Neural cell (in vitro differentiated cells): Measurements from ENCODE around the gene MYRF. TPM values are rescaled to one million over a fixed set of nuclear protein-coding genes. Genes with fewer than 3 reads are reported as not detected.

Experiments used
- H2AFZ ChIP-seq: fragments of 200-600, 300-800 bp; sonication (generic), shearing (Covaris generic); 2 replicates; pipeline ENCODE4 v1.6.0; 2014; ENCODE audit warnings: low read depth, mild to moderate bottlenecking, antibody characterized with exemption, low read length, moderate library complexity
- H3F3A ChIP-seq: fragments of 200-600 bp; shearing (Covaris generic); 2 replicates; pipeline ENCODE4 v1.6.1; 2016; ENCODE audit warnings: mild to moderate bottlenecking, moderate library complexity, mixed read lengths, antibody characterized with exemption, low read length; ENCODE audit not compliant: insufficient read depth, poor library complexity, severe bottlenecking
- H3K27ac ChIP-seq: fragments of 200-600, 300-800 bp; sonication (generic), shearing (Covaris generic); 2 replicates; pipeline ENCODE4 v1.5.1; 2014; ENCODE audit warnings: mild to moderate bottlenecking, low read length, moderate library complexity
- H3K27me3 ChIP-seq: fragments of 300-800, 200-600 bp; sonication (generic), shearing (Covaris generic); 2 replicates; pipeline ENCODE4 v1.6.0; 2014; ENCODE audit warnings: mild to moderate bottlenecking, low read depth, low read length, moderate library complexity; ENCODE audit not compliant: insufficient read depth
- H3K36me3 ChIP-seq: fragments of 300-800, 200-600 bp; sonication (generic), shearing (Covaris generic); 2 replicates; pipeline ENCODE4 v1.5.1; 2014; ENCODE audit warnings: mild to moderate bottlenecking, antibody characterized with exemption, low read length, moderate library complexity; ENCODE audit not compliant: insufficient read depth
- H3K4me2 ChIP-seq: fragments of 300-800, 200-600 bp; sonication (generic), shearing (Covaris generic); 2 replicates; pipeline ENCODE4 v1.6.0; 2014; ENCODE audit warnings: mild to moderate bottlenecking, low read length
- H3K4me3 ChIP-seq: fragments of 300-800, 200-600 bp; sonication (generic), shearing (Covaris generic); 2 replicates; pipeline ENCODE4 v1.5.1; 2014; ENCODE audit warnings: mild to moderate bottlenecking, low read length, moderate library complexity
- H3K79me2 ChIP-seq: fragments of 200-600 bp; shearing (Covaris generic); replicated peaks from 2 replicates; pipeline ENCODE4 v1.6.0; 2014; ENCODE audit warnings: mild to moderate bottlenecking, low read length, moderate library complexity; ENCODE audit not compliant: insufficient read depth
- H3K9ac ChIP-seq: fragments of 300-800, 200-600 bp; sonication (generic), shearing (Covaris generic); 2 replicates; pipeline ENCODE4 v1.6.1; 2016; ENCODE audit warnings: mild to moderate bottlenecking, low read length, mixed read lengths
- H3K9me2 ChIP-seq: fragments of 200-600 bp; shearing (Covaris generic); 2 replicates; pipeline ENCODE4 v1.6.1; 2016; ENCODE audit warnings: mild to moderate bottlenecking, low read length, mixed read lengths; ENCODE audit not compliant: insufficient read depth
- H3K9me3 ChIP-seq: fragments of 200-600, 300-800 bp; sonication (generic), shearing (Covaris generic); 2 replicates; pipeline ENCODE4 v1.6.1; 2016; ENCODE audit warnings: mild to moderate bottlenecking, mixed run types, low read length, moderate library complexity, mixed read lengths
- H4K20me1 ChIP-seq: fragments of 200-600 bp; shearing (Covaris generic); 2 replicates; pipeline ENCODE4 v1.6.1; 2016; ENCODE audit warnings: mild to moderate bottlenecking, mixed run types; ENCODE audit not compliant: insufficient read depth
- EP300 ChIP-seq: fragments of 450-650 bp; conservative IDR thresholded peaks from 2 replicates; pipeline ENCODE4 v1.6.1; 2014; ENCODE audit warnings: antibody characterized with exemption, mild to moderate bottlenecking, moderate library complexity; ENCODE audit not compliant: poor library complexity, severe bottlenecking
- EZH2 ChIP-seq: fragments of 200-600, 300-800 bp; shearing (Covaris generic), sonication (generic); IDR thresholded peaks from 2 replicates; pipeline ENCODE4 v1.6.1; 2014; ENCODE audit warnings: antibody characterized with exemption, low read length, borderline replicate concordance, mild to moderate bottlenecking; ENCODE audit not compliant: insufficient read depth, poor library complexity, severe bottlenecking
- MXI1 ChIP-seq: fragments of 450-650 bp; conservative IDR thresholded peaks from 2 replicates; pipeline ENCODE4 v1.6.1; 2014; ENCODE audit warnings: antibody characterized with exemption, mild to moderate bottlenecking; ENCODE audit not compliant: poor library complexity, severe bottlenecking
- POLR2AphosphoS5 ChIP-seq: IDR thresholded peaks from 2 replicates; pipeline ENCODE4 v1.6.1; 2012
- RAD21 ChIP-seq: fragments of 450-650 bp; conservative IDR thresholded peaks from 2 replicates; pipeline ENCODE4 v1.6.1; 2014; ENCODE audit warnings: antibody characterized with exemption, mild to moderate bottlenecking, moderate library complexity
- SMC3 ChIP-seq: fragments of 450-650 bp; conservative IDR thresholded peaks from 2 replicates; pipeline ENCODE4 v1.6.1; 2014; ENCODE audit warnings: antibody characterized with exemption, mild to moderate bottlenecking, moderate library complexity; ENCODE audit not compliant: poor library complexity
- TAF1 ChIP-seq: IDR thresholded peaks from 2 replicates; pipeline ENCODE4 v1.6.1; 2012; ENCODE audit warnings: low read depth
- polyA plus RNA-seq: library from polyadenylated mRNA; depleted of rRNA; stranded (reverse); fragments of >200 nt; gene quantifications from 2 replicates; pipeline ENCODE4 v1.2.3, GENCODE V29; 2014
- TF ChIP-seq, protein P1 (sequence below): fragments of 450-650 bp; IDR thresholded peaks from 2 replicates; pipeline ENCODE4 v1.5.1; 2014; ENCODE audit warnings: antibody characterized with exemption, mild to moderate bottlenecking, moderate library complexity; ENCODE audit not compliant: poor library complexity, severe bottlenecking
- TF ChIP-seq, protein P2 (sequence below): IDR thresholded peaks from 2 replicates; pipeline ENCODE4 v1.6.1; 2012; ENCODE audit warnings: borderline replicate concordance

The MYRF gene
- polyA plus RNA-seq, 1 donor from 2014 or later: 0.16 TPM

DNA sequence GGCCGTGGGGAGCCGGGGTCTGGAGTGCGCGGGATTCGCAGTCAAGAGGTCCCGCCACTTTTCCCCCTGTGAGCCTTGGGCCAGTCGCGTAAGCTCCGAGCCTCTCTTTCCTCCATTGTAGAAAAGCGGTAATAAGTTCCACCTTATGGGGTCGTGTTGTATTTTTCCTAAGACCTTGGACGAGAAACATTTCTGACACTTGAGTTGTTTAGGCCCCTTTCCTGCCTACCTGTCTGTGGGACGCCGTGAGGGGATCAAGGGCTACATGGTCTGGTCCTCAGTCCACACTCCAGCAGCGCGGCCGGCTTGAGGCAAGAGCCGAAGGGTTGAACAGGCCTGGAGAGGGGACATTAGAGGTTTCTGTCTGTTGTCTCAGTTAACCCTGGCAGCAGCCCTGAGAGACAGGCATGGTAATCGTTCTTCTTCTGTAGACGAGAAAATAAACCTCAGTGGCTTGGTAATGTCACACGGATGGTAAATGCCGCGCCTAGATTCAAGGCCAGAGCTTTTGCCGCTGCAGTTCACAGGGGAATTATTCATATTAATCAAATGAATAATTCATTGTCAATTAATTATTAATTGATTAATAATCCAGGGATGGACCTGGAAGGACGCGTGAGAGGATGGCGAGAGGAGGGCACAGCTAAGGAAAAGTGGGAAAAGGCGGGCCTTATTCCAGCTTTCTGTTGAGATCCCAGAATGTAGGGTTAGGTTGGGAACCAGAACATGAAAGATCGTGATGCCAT lies 40.8 kb downstream of the MYRF start:
- TF ChIP-seq TAF1: no peak
- no peak for TF ChIP-seq EZH2
- no peak for TF ChIP-seq POLR2AphosphoS5
- no peak for TF ChIP-seq EP300
- no peak for TF ChIP-seq SMC3
- TF ChIP-seq, protein P1, sequence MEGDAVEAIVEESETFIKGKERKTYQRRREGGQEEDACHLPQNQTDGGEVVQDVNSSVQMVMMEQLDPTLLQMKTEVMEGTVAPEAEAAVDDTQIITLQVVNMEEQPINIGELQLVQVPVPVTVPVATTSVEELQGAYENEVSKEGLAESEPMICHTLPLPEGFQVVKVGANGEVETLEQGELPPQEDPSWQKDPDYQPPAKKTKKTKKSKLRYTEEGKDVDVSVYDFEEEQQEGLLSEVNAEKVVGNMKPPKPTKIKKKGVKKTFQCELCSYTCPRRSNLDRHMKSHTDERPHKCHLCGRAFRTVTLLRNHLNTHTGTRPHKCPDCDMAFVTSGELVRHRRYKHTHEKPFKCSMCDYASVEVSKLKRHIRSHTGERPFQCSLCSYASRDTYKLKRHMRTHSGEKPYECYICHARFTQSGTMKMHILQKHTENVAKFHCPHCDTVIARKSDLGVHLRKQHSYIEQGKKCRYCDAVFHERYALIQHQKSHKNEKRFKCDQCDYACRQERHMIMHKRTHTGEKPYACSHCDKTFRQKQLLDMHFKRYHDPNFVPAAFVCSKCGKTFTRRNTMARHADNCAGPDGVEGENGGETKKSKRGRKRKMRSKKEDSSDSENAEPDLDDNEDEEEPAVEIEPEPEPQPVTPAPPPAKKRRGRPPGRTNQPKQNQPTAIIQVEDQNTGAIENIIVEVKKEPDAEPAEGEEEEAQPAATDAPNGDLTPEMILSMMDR: no peak
- TF ChIP-seq RAD21: no peak
- TF ChIP-seq, protein P2, sequence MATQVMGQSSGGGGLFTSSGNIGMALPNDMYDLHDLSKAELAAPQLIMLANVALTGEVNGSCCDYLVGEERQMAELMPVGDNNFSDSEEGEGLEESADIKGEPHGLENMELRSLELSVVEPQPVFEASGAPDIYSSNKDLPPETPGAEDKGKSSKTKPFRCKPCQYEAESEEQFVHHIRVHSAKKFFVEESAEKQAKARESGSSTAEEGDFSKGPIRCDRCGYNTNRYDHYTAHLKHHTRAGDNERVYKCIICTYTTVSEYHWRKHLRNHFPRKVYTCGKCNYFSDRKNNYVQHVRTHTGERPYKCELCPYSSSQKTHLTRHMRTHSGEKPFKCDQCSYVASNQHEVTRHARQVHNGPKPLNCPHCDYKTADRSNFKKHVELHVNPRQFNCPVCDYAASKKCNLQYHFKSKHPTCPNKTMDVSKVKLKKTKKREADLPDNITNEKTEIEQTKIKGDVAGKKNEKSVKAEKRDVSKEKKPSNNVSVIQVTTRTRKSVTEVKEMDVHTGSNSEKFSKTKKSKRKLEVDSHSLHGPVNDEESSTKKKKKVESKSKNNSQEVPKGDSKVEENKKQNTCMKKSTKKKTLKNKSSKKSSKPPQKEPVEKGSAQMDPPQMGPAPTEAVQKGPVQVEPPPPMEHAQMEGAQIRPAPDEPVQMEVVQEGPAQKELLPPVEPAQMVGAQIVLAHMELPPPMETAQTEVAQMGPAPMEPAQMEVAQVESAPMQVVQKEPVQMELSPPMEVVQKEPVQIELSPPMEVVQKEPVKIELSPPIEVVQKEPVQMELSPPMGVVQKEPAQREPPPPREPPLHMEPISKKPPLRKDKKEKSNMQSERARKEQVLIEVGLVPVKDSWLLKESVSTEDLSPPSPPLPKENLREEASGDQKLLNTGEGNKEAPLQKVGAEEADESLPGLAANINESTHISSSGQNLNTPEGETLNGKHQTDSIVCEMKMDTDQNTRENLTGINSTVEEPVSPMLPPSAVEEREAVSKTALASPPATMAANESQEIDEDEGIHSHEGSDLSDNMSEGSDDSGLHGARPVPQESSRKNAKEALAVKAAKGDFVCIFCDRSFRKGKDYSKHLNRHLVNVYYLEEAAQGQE: no peak
- no peak for TF ChIP-seq MXI1
- no peaks in the 10 kb centered on the region for H3F3A ChIP-seq
- no peaks in the 10 kb centered on the region for H3K9me2 ChIP-seq
- no peaks in the 10 kb centered on the region for H4K20me1 ChIP-seq
- H3K9ac ChIP-seq: peak overlapping the region; percentile 92
- no peaks in the 10 kb centered on the region for H3K27me3 ChIP-seq
- H3K4me2 ChIP-seq: peak overlapping the region; percentile 90
- H2AFZ ChIP-seq: peak overlapping the region; percentile 48
- H3K9me3 ChIP-seq: no peaks in the 10 kb centered on the region
- H3K4me3 ChIP-seq: peak overlapping the region; percentile 84
- H3K36me3 ChIP-seq: no peaks in the 10 kb centered on the region
- peak overlapping the region; percentile 95 for H3K27ac ChIP-seq
- peaks cover 29% of the 10 kb centered on the region for H3K79me2 ChIP-seq

DNA sequence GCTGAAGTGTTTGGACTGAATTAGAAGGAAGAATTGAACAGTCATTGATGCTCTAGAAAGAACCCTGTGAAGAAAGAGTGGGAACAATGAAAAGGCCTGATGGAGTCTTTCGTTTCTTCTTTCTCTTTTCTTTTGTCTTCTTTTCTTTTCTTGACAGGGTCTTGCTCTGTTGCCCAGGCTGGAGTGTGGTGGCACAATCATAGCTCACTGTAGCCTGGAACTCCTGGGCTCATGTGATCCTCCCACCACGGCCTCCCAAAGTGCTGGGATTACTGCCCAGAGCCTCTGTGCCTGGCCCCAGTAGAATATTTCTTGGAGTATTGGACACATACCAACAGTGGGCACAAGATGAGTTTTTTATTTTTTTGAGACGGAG lies 41.4 kb downstream of the MYRF start:
- Histone ChIP-seq H3K27me3 (no peaks in the 10 kb centered on the region), H3K4me3 (peak overlapping the region; percentile 84), H3K4me2 (peak overlapping the region; percentile 90), H3K27ac (no peak overlapping the region), H4K20me1 (no peaks in the 10 kb centered on the region), H3K79me2 (peaks cover 29% of the 10 kb centered on the region), H3K9ac (peak overlapping the region; percentile 92), H2AFZ (no peak overlapping the region), H3F3A (no peaks in the 10 kb centered on the region), H3K9me2 (no peaks in the 10 kb centered on the region), H3K36me3 (no peaks in the 10 kb centered on the region), H3K9me3 (no peaks in the 10 kb centered on the region)
- no peak for TF ChIP-seq EZH2
- no peak for TF ChIP-seq TAF1
- no peak for TF ChIP-seq SMC3
- TF ChIP-seq, protein P1: no peak
- no peak for TF ChIP-seq RAD21
- no peak for TF ChIP-seq MXI1
- no peak for TF ChIP-seq EP300
- TF ChIP-seq POLR2AphosphoS5: no peak
- TF ChIP-seq, protein P2: no peak
